AG09319 (cell line): Measurements from ENCODE around the gene BCL2L11.
A peak's percentile ranks its signal among the peaks of the same experiment; 100 is the strongest.

ENCODE experiments used
- DNase-seq: peaks from one replicate; pipeline ENCODE4 v3.0.0-alpha.2; 2010; ENCODE audit warnings: low read depth; ENCODE audit errors: extremely low read depth
- TF ChIP-seq, protein P1 (sequence below): IDR thresholded peaks from 2 replicates; pipeline ENCODE4 v1.5.1; 2011; ENCODE audit warnings: low read depth, mild to moderate bottlenecking, inconsistent platforms, low read length, moderate library complexity

Gene BCL2L11

DNA sequence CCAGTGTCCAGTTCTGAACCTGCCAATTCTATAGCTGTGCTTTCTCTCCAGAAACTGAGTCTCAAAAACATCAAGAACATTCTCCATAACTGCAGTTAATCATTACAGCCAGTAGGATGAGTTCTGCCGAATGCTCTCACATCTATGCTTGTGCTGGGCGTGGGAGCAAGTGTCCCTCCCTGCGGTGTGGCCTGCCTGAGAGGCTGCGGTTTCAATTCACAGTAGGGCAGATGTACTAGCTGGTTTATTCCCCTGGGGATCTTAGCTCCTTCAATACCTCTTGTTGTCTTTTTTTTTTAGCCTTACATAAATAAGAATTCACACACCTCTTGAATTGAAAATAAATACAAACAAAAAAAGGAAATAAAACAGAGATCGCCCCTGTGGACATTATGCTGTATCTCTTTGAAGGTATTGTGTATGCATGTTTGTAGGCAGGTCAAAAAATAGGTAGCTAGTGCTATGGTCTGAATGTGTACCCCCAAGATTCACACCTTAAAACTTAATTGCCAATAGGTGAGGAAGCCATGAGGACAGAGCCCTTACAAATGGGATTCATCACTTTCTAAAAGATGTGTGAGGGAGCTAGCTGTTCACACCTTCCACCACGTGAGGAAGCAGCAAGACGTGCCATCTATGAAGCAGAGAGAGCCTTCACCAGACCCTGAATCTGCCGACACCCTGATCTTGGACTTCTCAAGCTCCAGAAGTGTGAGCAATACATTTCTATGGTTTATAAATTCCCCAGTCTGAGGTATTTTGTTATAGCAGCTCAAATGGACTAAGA, 74.3 kb downstream of the BCL2L11 start:
- no peak for DNase-seq
- TF ChIP-seq, protein P1, sequence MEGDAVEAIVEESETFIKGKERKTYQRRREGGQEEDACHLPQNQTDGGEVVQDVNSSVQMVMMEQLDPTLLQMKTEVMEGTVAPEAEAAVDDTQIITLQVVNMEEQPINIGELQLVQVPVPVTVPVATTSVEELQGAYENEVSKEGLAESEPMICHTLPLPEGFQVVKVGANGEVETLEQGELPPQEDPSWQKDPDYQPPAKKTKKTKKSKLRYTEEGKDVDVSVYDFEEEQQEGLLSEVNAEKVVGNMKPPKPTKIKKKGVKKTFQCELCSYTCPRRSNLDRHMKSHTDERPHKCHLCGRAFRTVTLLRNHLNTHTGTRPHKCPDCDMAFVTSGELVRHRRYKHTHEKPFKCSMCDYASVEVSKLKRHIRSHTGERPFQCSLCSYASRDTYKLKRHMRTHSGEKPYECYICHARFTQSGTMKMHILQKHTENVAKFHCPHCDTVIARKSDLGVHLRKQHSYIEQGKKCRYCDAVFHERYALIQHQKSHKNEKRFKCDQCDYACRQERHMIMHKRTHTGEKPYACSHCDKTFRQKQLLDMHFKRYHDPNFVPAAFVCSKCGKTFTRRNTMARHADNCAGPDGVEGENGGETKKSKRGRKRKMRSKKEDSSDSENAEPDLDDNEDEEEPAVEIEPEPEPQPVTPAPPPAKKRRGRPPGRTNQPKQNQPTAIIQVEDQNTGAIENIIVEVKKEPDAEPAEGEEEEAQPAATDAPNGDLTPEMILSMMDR: no peak

- TF ChIP-seq, protein P1: no peak
- no peak for DNase-seq
These were observed 75.7 kb downstream of the BCL2L11 start for GRCh38 chr2:111196435-111196834.

GRCh38 chr2:111198701-111199100, 78.0 kb downstream of the BCL2L11 start:
- TF ChIP-seq, protein P1: no peak
- DNase-seq: no peak

- no peak for DNase-seq
- TF ChIP-seq, protein P1: no peak
These were observed 79.1 kb downstream of the BCL2L11 start for GRCh38 chr2:111199840-111200239.

DNA sequence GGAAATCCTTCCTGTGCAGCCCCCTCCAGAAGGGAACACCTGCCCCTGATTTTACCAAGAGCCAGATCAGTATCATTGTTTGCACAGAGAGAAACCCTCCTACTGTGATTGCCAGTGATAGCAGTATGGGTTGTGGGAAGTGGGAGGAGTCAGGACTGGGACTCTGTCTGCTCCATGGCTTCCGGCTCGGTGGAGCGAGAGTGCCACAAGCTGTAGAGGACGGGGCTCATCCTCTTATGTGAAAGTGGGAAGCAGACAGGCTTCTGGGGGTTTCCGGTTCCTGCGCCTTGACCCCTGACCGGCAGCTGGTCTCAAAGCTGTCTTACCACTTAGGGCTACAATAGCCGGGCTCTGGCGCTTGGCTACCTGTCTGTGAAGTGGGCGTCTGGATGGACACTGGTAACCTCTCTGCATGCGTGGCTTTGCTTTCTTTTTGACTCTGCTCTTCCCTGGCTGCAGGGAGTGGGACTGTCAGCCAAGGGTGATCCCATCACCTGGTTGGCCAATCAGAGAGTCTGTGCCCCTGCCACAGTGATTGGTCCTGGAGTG, 79.7 kb downstream of the BCL2L11 start:
- no peak for DNase-seq
- TF ChIP-seq, protein P1: no peak

DNA sequence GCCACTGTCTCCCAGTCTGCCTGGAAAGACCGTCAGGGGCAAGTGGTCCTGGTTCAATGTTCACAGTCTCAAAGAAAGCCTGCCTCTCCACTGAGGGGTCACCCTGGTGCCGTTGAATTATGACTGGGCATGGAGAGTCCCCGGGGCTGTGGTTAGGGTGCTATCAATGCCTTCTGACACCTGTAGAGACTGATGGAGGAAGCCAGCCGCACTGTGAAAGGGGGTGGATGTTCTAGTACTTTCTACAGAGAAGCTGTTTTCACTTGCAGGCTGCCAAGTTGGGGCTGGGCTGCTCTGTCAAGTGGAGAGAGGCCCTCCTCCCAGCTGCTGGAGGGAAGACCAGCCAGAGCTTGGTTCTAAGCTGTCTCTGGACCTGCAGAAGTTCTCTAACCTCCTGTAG, 80.5 kb downstream of the BCL2L11 start:
- TF ChIP-seq, protein P1: no peak
- DNase-seq: no peak

DNA sequence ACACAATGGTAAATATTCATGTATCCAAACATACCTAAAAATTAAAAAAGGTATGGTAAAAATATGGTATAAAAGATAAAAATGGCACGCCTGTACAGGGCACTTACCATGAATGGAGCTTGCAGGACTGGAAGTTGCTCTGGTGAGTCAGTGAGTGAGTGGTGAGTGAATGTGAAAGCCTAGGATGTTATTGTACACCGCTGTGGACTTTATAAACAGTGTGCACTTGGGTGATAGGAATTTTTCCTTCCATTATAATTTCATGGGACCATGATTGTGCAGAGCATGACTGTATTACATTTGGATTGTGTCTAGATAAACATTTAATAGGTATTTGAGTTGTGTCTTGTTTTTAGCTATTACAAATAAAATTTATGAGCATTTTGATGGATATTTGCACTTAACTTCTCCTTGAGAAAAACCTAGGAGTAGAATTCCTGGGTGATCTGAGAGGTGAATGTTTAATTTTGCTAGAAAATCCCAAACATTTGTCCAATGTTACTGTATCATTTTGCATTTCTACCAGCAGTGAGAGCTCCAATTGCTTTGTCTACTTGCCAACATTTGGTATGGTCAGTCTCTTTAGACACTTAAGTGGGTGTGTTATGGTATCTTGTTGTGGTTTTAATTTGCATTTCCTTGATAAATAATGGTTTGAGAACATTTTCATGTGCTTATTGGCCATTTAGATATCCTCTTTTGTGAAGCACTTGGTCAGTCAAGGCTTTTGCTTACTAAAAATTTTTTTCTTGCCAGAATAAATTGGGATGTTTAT, 81.7 kb downstream of the BCL2L11 start:
- TF ChIP-seq, protein P1: peak; percentile 9
- peak; percentile 28 for DNase-seq
